WTC11 (cell line): ENCODE measurements around the gene FAM9C. TPM values are rescaled to one million over a fixed set of nuclear protein-coding genes. Genes with fewer than 3 reads are reported as not detected.

Experiments used
- ATAC-seq: fragments of 200-7000 bp; cut with Tn5 transposase; 2 replicates; pipeline ENCODE4 v1.10.0; 2021; ENCODE audit warnings: mild to moderate bottlenecking, moderate library complexity
- CTCF ChIA-PET: fragments of 300-600 bp; sonication (Branson Sonifier 250); formaldehyde crosslinking; loops from one replicate; lab custom pipeline; 2021; ENCODE audit warnings: antibody characterized with exemption; lab: Charles Lee
- POLR2A ChIA-PET: fragments of 350-600 bp; sonication (Branson Sonifier 250); formaldehyde crosslinking; loops from one replicate; lab custom pipeline; 2021; ENCODE audit warnings: antibody characterized with exemption; lab: Charles Lee
- DNase-seq: peaks from one replicate; pipeline ENCODE4 v3.0.0; 2021; ENCODE audit warnings: low spot score
- H3K27ac Mint-ChIP-seq: 2 replicates; pipeline ENCODE4 v1.8.0; 2021; ENCODE audit warnings: mixed read lengths
- H3K27me3 Mint-ChIP-seq: 2 replicates; pipeline ENCODE4 v1.8.0; 2021; ENCODE audit warnings: low read depth, mild to moderate bottlenecking, moderate library complexity, mixed read lengths
- H3K36me3 Mint-ChIP-seq: 2 replicates; pipeline ENCODE4 v1.8.0; 2021; ENCODE audit warnings: mixed read lengths
- H3K4me1 Mint-ChIP-seq: 2 replicates; pipeline ENCODE4 v1.8.0; 2022; ENCODE audit warnings: mixed read lengths
- H3K4me3 Mint-ChIP-seq: 2 replicates; pipeline ENCODE4 v1.8.0; 2021; ENCODE audit warnings: mild to moderate bottlenecking, moderate library complexity, mixed read lengths
- H3K9me3 Mint-ChIP-seq: 2 replicates; pipeline ENCODE4 v1.8.0; 2021; ENCODE audit warnings: mixed read lengths
- AFF4 ChIP-seq: sonication (generic); formaldehyde crosslinking; IDR thresholded peaks from 2 replicates; pipeline ENCODE4 v1.8.1; 2023; ENCODE audit warnings: mild to moderate bottlenecking, missing genetic modification reagents, borderline replicate concordance
- ATF3 ChIP-seq: sonication (generic); formaldehyde crosslinking; conservative IDR thresholded peaks from 2 replicates; pipeline ENCODE4 v1.8.1; 2022; ENCODE audit warnings: mild to moderate bottlenecking, missing genetic modification reagents
- CREB1 ChIP-seq: sonication (generic); formaldehyde crosslinking; IDR thresholded peaks from 2 replicates; pipeline ENCODE4 v1.8.0; 2023; ENCODE audit warnings: mild to moderate bottlenecking, missing genetic modification reagents
- CREM ChIP-seq: sonication (generic); formaldehyde crosslinking; IDR thresholded peaks from 2 replicates; pipeline ENCODE4 v1.8.1; 2022; ENCODE audit warnings: mild to moderate bottlenecking, missing genetic modification reagents, moderate library complexity
- ELF4 ChIP-seq: sonication (generic); formaldehyde crosslinking; IDR thresholded peaks from 2 replicates; pipeline ENCODE4 v1.8.1; 2022; ENCODE audit warnings: low read depth, mild to moderate bottlenecking, moderate library complexity, missing genetic modification reagents
- GRHL2 ChIP-seq: fragments of 250-450 bp; sonication (Bioruptor Pico); IDR thresholded peaks from 2 replicates; pipeline ENCODE4 v1.8.0; 2022; ENCODE audit warnings: mild to moderate bottlenecking, moderate library complexity; ENCODE audit not compliant: insufficient replicate concordance, severe bottlenecking
- MYBL2 ChIP-seq: sonication (generic); formaldehyde crosslinking; IDR thresholded peaks from 2 replicates; pipeline ENCODE4 v1.8.1; 2023; ENCODE audit warnings: mild to moderate bottlenecking, moderate library complexity, missing genetic modification reagents
- NR3C1 ChIP-seq: sonication (generic); formaldehyde crosslinking; conservative IDR thresholded peaks from 2 replicates; pipeline ENCODE4 v1.8.1; 2023; ENCODE audit warnings: low read depth, mild to moderate bottlenecking, missing genetic modification reagents
- OVOL2 ChIP-seq: fragments of 250-450 bp; sonication (Bioruptor Pico); IDR thresholded peaks from 2 replicates; pipeline ENCODE4 v1.9.0; 2021; ENCODE audit warnings: mild to moderate bottlenecking, borderline replicate concordance
- PRRX2 ChIP-seq: fragments of 250-450 bp; sonication (Bioruptor Pico); IDR thresholded peaks from 2 replicates; pipeline ENCODE4 v1.8.0; 2021; ENCODE audit warnings: mild to moderate bottlenecking
- SMAD4 ChIP-seq: sonication (generic); formaldehyde crosslinking; IDR thresholded peaks from 2 replicates; pipeline ENCODE4 v1.8.0; 2022; ENCODE audit warnings: mild to moderate bottlenecking, missing genetic modification reagents
- SP1 ChIP-seq: sonication (generic); formaldehyde crosslinking; conservative IDR thresholded peaks from 2 replicates; pipeline ENCODE4 v1.8.1; 2022; ENCODE audit warnings: missing genetic modification reagents
- TCF7 ChIP-seq: sonication (generic); formaldehyde crosslinking; IDR thresholded peaks from 2 replicates; pipeline ENCODE4 v1.8.0; 2022; ENCODE audit warnings: mild to moderate bottlenecking, low read depth, missing genetic modification reagents, moderate library complexity
- ZBTB21 ChIP-seq: sonication (generic); formaldehyde crosslinking; IDR thresholded peaks from 2 replicates; pipeline ENCODE4 v1.8.1; 2023; ENCODE audit warnings: mild to moderate bottlenecking, missing genetic modification reagents, borderline replicate concordance
- ZNF138 ChIP-seq: sonication (generic); formaldehyde crosslinking; conservative IDR thresholded peaks from 2 replicates; pipeline ENCODE4 v1.8.1; 2022; ENCODE audit warnings: mild to moderate bottlenecking, moderate library complexity, missing genetic modification reagents
- ZNF263 ChIP-seq: sonication (generic); formaldehyde crosslinking; IDR thresholded peaks from 2 replicates; pipeline ENCODE4 v1.8.1; 2022; ENCODE audit warnings: low read depth, mild to moderate bottlenecking, moderate library complexity, missing genetic modification reagents
- ZNF416 ChIP-seq: fragments of 250-450 bp; sonication (Bioruptor Pico); IDR thresholded peaks from 2 replicates; pipeline ENCODE4 v1.9.0; 2021; ENCODE audit warnings: mild to moderate bottlenecking, inconsistent platforms
- ZNF423 ChIP-seq: fragments of 250-450 bp; sonication (Bioruptor Pico); IDR thresholded peaks from 2 replicates; pipeline ENCODE4 v2.1.2; 2022; ENCODE audit warnings: mild to moderate bottlenecking, moderate library complexity
- total RNA-seq: library from RNA; stranded (reverse); gene quantifications from 3 replicates; pipeline ENCODE4 v1.2.3, GENCODE V29; 2021
- TF ChIP-seq, protein P1 (sequence below): sonication (generic); formaldehyde crosslinking; IDR thresholded peaks from 2 replicates; pipeline ENCODE4 v1.8.0; 2023; ENCODE audit warnings: missing genetic modification reagents, mild to moderate bottlenecking, borderline replicate concordance
- TF ChIP-seq, protein P2 (sequence below): fragments of 250-450 bp; sonication (Bioruptor Pico); IDR thresholded peaks from 2 replicates; pipeline ENCODE4 v1.8.0; 2021; ENCODE audit warnings: mild to moderate bottlenecking
- TF ChIP-seq, protein P3 (sequence below): fragments of 250-450 bp; sonication (Bioruptor Pico); conservative IDR thresholded peaks from 2 replicates; pipeline ENCODE4 v1.9.0; 2021; ENCODE audit warnings: mild to moderate bottlenecking
- TF ChIP-seq, protein P4 (sequence below): sonication (generic); formaldehyde crosslinking; IDR thresholded peaks from 2 replicates; pipeline ENCODE4 v1.8.0; 2022; ENCODE audit warnings: mild to moderate bottlenecking, missing genetic modification reagents

FAM9C gene
- total RNA-seq, 1 experiment from 2014 or later: 0.28 TPM

DNA sequence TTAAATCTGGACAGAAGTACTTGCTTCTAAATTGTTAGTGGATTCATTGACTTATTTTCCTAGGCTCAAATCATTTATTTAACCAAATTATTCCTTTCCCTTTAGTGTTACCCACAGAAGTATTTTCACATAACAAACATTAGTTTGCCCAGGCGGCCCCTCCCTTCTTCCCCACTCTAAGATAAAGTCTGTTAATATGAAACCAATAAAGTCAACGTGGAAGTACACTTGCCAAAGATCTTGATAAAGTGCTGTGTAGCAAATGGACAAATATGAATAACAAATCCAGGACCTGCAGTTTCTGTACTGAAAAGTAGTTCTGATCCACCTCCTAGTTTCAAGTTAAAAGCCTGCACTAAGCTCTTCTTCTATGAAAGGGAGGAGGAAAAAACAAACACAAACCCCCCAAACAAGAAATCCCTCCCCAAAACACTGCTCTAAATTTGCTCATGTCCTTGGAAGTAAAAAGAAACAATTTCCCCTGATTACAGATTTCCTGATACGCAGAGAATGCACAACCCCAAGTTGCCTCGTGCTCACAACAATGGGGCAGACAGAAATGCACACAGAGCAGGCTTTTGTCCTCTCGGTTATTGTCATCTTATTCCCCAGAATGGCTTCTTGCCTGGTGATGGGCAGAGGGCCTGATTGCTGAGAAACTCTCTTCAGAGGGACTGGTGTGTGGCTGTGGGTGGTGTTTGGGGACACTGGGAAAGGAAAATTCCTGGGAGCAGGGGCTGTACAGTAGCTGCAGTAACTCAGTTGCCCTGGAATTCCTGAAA lies 46.3 kb downstream of the FAM9C start:
- H3K27ac Mint-ChIP-seq: peak overlapping the region; percentile 14; the same call in 1 of the 2 replicates
- peaks cover 28% of the 10 kb centered on the region for H3K4me1 Mint-ChIP-seq
- no peaks in the 10 kb centered on the region for H3K36me3 Mint-ChIP-seq
- no peaks in the 10 kb centered on the region for H3K9me3 Mint-ChIP-seq
- POLR2A ChIA-PET: no interaction called here
- H3K4me3 Mint-ChIP-seq: no peak overlapping the region
- H3K27me3 Mint-ChIP-seq: no peaks in the 10 kb centered on the region
- DNase-seq (no peak), ATAC-seq (no peak)
- TF ChIP-seq ZNF416 (CRISPR knock-in tag): no peak
- no peak for TF ChIP-seq NR3C1 (CRISPR knock-in tag)
- CTCF ChIA-PET: no interaction called here

DNA sequence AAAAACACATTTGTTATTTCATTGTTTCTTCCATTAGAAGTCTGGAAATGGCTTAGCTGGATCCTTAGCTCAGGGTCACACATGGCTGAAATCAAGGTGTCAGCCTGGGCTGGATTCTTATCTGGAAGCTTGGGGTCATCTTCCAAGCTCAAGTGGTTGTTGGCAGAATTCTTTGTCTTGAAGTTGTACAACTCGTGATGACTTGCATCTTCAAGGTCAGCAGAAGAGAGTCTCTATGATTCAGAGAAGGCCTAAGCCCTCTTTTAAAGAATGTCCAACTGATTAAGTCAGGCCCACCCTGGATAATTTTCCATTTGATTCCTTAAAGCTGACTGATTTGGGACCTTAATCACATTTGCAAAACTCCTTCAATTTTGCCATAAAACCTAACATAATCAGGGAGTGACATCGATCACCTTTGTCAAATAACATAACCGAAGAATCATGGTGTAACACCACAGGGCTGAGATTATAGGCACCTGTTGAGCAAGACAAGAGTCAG lies 47.4 kb downstream of the FAM9C start:
- Mint-ChIP-seq H3K27ac (no peak overlapping the region), H3K36me3 (no peaks in the 10 kb centered on the region), H3K4me1 (peaks cover 28% of the 10 kb centered on the region)
- CTCF ChIA-PET: no interaction called here
- POLR2A ChIA-PET: no interaction called here
- DNase-seq: no peak
- no peak for TF ChIP-seq CREB1 (CRISPR knock-in tag)
- no peak for TF ChIP-seq SP1 (CRISPR knock-in tag)
- TF ChIP-seq ZBTB21: no peak
- TF ChIP-seq AFF4 (CRISPR knock-in tag): no peak
- no peak for TF ChIP-seq ZNF263
- no peak for TF ChIP-seq ZNF423 (CRISPR knock-in tag)
- TF ChIP-seq, protein P1, sequence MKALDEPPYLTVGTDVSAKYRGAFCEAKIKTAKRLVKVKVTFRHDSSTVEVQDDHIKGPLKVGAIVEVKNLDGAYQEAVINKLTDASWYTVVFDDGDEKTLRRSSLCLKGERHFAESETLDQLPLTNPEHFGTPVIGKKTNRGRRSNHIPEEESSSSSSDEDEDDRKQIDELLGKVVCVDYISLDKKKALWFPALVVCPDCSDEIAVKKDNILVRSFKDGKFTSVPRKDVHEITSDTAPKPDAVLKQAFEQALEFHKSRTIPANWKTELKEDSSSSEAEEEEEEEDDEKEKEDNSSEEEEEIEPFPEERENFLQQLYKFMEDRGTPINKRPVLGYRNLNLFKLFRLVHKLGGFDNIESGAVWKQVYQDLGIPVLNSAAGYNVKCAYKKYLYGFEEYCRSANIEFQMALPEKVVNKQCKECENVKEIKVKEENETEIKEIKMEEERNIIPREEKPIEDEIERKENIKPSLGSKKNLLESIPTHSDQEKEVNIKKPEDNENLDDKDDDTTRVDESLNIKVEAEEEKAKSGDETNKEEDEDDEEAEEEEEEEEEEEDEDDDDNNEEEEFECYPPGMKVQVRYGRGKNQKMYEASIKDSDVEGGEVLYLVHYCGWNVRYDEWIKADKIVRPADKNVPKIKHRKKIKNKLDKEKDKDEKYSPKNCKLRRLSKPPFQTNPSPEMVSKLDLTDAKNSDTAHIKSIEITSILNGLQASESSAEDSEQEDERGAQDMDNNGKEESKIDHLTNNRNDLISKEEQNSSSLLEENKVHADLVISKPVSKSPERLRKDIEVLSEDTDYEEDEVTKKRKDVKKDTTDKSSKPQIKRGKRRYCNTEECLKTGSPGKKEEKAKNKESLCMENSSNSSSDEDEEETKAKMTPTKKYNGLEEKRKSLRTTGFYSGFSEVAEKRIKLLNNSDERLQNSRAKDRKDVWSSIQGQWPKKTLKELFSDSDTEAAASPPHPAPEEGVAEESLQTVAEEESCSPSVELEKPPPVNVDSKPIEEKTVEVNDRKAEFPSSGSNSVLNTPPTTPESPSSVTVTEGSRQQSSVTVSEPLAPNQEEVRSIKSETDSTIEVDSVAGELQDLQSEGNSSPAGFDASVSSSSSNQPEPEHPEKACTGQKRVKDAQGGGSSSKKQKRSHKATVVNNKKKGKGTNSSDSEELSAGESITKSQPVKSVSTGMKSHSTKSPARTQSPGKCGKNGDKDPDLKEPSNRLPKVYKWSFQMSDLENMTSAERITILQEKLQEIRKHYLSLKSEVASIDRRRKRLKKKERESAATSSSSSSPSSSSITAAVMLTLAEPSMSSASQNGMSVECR (CRISPR knock-in tag): no peak
- TF ChIP-seq CREM (CRISPR knock-in tag): no peak
- no peak for TF ChIP-seq SMAD4 (CRISPR knock-in tag)
- TF ChIP-seq TCF7 (CRISPR knock-in tag): no peak
- TF ChIP-seq ATF3 (CRISPR knock-in tag): no peak
- TF ChIP-seq, protein P2, sequence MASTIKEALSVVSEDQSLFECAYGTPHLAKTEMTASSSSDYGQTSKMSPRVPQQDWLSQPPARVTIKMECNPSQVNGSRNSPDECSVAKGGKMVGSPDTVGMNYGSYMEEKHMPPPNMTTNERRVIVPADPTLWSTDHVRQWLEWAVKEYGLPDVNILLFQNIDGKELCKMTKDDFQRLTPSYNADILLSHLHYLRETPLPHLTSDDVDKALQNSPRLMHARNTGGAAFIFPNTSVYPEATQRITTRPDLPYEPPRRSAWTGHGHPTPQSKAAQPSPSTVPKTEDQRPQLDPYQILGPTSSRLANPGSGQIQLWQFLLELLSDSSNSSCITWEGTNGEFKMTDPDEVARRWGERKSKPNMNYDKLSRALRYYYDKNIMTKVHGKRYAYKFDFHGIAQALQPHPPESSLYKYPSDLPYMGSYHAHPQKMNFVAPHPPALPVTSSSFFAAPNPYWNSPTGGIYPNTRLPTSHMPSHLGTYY (CRISPR knock-in tag): no peak
- TF ChIP-seq, protein P3, sequence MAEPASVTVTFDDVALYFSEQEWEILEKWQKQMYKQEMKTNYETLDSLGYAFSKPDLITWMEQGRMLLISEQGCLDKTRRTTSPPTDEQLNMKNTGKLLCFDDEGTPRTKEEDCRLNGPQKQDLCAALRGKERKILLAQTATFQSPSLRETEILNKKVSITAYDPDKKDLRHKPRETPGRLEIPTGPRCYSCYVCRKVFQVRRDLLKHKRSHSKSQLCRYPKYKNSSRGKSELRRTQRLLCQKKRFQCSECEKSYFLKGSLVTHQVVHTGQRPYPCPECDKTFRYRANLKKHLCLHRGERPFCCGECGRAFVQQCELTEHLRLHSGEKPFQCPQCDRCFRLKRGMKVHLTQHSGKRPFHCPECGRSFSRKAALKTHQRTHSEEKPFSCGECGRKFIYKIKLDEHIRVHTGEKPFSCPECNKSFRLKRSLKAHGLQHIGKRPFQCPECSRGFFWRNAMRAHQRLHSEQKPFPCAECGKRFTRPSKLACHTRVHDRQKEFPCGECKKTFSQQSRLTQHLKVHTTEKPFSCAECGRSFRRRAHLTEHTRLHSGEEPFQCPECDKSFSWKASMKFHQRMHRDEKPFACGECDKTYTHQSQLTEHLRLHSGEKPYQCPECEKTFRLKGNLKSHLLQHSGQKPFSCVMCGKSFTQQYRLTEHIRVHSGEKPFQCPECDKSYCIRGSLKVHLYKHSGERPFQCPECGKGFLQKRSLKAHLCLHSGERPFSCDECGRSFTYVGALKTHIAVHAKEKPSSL (CRISPR knock-in tag): no peak
- no peak for TF ChIP-seq OVOL2
- no peak for TF ChIP-seq GRHL2 (CRISPR knock-in tag)
- no peak for TF ChIP-seq ZNF138 (CRISPR knock-in tag)
- TF ChIP-seq ELF4 (CRISPR knock-in tag): no peak
- TF ChIP-seq PRRX2 (CRISPR knock-in tag): no peak
- no peak for TF ChIP-seq MYBL2 (CRISPR knock-in tag)
- TF ChIP-seq, protein P4, sequence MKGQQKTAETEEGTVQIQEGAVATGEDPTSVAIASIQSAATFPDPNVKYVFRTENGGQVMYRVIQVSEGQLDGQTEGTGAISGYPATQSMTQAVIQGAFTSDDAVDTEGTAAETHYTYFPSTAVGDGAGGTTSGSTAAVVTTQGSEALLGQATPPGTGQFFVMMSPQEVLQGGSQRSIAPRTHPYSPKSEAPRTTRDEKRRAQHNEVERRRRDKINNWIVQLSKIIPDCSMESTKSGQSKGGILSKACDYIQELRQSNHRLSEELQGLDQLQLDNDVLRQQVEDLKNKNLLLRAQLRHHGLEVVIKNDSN (CRISPR knock-in tag): no peak
- TF ChIP-seq, all 79 proteins: peak for 0
- Mint-ChIP-seq H3K27me3 (no peaks in the 10 kb centered on the region), H3K4me3 (no peak overlapping the region), H3K9me3 (no peaks in the 10 kb centered on the region)
- no peak for ATAC-seq
